CD4-positive, alpha-beta T cell treated with Interleukin-6 at 100 ng/mL for 8 hours (primary cell): Measurements from ENCODE around the gene NXPE3.
A peak's percentile ranks its signal among the peaks of the same experiment; 100 is the strongest.

Source experiments
- DNase-seq: peaks from one replicate; pipeline ENCODE4 v3.0.0-alpha.2; 2020; ENCODE audit warnings: mixed read lengths, low spot score

NXPE3 gene

DNA sequence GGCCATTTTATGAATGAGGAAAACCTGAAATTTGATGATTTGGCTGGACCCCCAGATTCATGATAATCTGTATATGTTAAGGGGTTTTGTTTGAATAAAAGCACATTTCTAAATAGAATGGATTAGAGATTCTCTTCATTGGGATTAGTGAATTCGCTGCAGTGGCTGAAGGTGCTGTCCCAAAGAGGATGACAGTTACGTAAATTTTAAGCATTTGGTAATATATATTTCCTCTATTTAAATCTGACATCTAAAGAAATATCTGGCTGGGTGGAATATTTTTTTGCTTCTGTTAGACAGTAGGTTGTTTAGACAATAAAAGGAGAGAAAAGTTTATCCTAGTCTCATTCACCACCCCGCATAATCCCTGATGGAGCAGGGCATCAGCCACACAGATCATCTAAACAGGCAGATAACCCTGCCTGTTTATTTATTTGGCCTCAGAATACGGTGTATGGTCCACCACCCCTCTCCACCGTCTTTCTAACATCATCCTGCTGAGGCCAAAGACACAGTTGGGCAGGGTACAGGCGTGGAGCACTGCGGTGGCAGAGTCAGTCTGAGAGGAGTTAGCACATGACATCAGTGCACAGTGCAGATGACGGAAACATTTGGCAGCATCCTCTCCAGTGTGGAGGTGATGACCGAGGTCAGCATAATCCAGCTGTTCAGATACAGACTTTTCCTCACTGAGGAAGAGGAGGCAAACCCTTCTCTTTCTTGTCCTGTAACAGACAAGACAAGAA lies 49.9 kb downstream of the NXPE3 start:
- peak; percentile 43 for DNase-seq

DNA sequence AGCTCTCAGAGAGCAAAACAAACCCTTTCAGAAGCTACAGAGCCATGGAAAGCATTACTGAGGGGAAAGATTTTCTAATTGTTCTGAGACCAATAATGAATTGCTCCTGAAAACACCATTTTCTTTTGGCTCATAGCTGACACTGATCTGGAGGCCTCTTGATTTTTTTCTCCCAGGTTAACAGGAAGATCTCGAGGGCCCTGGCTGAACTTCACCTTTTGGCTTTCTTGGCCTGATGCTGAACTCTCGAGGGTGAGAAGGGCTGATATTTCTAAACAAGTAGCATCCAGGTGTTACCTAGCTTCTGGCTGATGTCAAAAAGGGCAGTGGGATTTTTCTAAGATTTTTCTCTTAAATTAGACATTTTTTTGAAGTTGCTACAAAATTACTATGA lies 50.4 kb downstream of the NXPE3 start:
- DNase-seq = no peak

DNA sequence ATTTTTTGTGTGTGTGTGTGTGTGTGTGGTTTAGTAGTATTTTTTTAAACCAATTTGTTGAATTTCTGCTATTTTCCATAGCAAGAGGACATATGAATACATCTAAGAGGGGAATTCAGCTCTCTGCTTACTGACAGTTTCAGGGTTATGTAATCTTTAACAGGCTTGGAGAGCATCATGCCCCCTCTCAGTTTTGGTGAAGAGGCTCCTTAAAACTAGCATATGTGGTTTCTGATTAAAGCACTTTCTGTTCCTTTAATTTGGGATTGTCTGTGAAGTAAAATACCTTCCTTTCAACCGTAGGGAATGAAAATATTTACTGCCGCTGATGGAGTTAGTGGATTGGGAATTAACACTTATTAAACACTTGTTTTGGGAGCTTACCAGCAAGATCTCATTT lies 50.9 kb downstream of the NXPE3 start:
- DNase-seq = no peak

DNA sequence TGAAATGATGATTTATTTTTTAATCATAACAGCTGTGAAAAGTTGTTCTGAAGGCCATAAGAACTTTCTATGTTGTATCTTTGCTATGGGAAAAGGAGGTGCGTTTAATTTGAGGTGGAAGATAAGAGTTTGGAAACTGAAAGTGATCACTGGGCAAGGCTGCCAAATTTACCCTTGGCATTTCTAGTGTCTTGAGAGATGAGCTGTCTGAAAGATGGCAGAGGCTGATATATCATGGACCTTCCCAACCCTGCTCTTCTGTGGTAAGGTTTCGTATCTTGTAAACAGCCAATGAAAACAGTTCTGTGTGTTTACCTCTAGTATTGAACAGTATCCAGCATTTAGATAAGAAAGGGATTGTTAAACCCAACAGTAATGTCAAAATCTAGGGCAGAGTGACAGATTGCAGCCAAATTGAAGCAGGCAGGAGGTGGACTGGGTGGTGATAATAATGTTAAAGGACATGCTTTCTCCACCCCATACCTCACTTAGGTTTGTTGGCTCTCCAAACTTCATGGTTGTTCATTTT lies 54.5 kb downstream of the NXPE3 start:
- no peak for DNase-seq

DNA sequence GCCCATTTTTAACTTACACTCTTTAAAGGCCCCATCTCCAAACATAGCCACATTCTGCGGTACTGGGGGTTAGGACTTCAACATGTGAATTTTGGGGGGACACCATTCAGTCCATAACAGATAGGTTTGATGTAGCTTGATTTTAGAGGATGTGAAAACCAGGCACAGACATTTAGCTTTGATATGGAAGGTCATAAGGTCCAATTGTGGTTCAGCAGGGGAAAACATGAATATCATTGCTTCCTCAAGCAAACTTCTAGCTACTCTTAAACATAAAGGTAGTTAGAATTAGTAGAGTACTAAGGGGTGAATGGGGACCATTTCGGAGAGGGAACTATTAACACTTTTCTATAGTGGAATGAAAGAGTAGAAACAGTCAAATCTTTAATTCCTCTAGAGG lies 56.7 kb downstream of the NXPE3 start:
- no peak for DNase-seq

DNA sequence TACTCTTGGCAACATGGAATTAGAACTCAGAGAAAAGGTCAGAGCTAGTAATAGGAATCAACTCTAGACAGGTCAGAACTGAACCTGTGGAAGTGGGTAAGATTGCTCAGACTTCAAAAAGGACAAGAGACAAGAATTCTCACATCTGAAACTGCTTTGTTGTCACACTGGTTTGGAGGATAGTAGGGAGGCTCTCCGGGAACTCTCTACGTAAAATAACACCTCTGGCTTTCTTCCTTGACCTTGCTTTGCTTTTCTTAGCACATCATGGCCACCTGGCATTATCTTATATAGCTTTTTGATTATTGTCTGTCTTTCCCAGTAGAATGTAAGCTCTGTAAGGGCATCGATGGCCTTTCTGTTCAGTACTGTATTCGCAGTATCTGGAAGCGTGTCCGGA lies 57.1 kb downstream of the NXPE3 start:
- no peak for DNase-seq

DNA sequence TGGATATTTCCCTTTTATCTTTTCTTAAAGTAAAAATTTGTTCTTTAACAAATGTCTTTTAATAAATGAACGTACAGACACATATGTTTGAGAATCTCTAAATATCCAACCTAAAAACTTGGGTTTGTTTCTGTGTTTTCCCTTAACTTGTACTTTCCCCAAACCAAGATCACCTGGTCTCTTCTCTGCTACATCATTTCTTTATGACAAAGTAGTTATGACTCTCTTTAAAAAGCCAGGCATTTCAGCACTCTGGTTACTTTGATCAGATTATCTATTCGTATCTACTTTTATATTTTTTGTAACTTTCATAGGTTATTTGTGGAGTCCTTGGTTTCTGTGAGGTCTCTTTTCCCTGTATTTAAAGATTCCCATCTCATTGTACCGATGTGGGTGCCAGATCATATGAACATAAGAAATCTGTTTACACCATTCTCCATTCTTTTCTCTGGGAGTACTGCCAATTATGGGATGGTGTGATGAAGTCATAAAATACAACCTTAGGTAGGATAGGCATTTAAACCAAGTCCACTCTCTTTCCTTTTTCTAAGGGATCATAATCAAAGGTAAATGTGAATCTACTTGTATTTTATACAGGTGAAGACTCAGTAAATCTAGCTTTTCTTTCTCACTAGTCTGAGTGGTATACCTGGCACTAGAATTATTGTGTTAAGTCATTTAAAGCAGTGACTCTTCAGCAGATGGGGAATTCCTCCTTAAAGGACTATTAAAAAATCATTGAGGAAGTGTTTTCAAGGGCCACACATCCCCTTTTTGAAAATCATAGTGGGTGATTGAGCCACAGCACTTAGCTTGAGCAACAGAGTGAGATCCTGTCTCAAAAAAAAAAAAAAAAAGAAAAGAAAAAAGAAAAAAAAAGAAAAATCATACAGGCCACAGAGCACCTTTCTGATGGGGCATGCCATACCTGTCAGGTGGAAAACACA lies 57.9 kb downstream of the NXPE3 start:
- no peak for DNase-seq

DNA sequence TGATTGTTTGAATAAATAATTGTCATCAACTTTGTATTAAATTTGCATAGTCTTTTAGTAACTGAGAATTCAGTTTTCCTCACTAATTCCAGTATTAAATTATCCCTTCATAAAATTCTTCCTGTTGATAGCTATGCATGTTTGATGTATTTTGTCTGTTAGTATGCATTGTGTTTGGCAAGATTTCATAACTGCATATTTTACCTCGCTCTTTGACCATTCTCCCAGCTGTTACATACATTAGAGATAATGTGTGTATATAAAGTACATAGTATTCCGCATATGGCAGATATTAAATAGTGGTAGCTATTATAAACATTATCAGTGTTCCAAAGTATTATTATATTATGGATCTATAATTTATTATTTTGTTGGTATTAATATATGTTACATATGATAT lies 59.7 kb downstream of the NXPE3 start:
- no peak for DNase-seq

DNA sequence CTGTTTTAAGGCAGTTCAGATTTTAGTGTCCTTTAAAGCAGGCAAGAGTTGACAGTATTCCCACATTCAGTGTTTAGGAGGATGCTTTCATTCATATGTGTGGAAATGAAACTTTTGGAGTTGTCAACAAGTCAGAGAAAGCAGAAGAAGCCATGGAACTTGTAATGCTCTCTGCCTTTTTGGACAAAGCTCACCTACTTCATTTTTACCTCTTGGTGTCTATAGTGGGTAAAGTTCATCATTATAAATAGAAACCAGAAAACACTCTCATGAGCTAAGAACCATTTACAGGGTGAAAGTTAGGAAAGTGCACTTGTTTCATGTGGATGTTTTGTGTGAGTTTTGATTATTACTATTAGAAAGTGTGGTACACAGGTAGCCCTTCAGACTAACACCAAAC lies 61.1 kb downstream of the NXPE3 start:
- no peak for DNase-seq

DNA sequence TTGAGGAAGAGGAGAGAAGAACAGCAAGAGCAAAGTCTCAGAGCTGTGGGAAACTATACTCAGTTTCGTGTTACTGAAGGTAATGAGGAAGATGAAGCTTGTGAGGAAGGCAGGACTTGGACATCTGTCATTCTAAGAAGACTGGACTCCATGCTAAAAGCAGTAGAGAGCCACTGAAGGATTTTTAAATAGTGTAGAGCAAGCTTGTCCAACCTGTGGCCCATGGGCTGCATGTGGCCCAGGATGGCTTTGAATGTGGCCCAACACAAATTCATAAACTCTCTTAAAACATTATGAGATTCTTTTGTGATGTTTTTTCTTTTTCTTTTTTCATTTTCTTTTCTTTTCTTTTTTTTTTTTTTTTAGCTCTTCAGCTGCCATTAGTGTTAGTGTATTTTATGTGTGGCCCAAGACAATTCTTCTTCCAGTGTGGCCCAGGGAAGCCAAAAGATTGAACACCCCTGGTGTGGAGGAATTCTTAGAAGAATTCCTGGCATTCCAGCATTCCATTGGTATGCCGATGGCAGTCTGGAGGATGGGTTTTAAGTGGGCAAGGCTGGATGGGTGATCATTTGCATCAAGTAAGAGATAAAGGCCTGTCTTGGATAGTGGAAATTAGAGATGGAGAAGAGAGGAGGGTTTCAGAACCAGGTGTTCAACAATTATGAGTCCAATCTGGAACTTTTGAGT lies 63.4 kb downstream of the NXPE3 start:
- no peak for DNase-seq

DNA sequence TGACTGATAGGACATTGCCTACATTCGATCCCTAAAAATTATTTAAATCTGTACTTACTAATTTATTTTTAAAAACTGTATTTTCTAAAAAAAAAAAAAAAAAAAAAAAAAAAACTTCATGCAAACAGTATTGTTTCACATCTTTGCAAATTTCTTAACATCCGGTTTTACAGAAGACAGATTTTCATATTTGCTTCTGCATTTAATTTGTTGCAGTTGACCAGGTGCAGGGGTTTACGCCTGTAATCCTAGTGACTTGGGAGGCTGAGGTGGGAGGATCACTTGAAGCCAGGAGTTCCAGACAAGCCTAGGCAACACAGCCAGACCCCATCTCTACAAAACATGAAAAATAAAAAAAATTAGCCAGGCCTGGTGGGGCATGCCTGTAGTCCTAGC lies 63.9 kb downstream of the NXPE3 start:
- DNase-seq = no peak

DNA sequence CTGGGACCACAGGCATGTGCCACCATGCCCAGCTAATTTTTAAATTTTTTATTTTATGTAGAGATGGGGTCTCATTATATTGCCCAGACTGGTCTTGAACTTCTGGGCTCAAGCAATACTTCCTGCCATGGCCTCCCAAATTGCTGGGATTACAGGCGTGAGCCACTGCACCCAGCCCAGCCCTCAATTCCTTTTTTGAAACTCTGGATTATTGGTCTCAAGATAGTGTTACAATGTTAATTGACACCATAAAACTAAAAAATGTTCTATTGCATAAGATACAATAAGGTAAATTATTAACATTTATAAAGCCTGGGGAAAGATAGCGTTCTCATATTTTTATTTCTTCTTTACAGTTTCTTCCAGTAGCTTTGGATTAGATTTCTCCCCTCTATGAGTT lies 66.4 kb downstream of the NXPE3 start:
- DNase-seq = no peak

DNA sequence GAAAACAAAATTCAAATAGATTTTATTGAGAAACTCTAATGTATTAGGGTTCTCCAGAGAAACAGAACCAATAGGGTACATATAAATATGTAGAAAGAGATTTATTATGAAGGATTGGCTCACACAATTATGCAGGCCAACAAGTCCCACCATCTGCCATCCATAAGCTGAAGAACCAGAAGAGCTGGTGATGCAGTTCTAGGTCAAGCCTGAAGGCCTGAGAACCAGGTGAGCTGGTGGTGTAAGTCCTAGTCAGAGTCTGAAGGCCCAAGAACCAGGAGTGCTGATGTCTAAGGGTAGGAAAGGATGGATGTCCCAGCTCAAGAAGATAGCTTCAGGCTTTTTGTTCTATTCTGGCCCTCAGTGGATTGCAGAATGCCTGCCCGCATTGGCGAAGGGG lies 67.7 kb downstream of the NXPE3 start:
- DNase-seq = no peak

DNA sequence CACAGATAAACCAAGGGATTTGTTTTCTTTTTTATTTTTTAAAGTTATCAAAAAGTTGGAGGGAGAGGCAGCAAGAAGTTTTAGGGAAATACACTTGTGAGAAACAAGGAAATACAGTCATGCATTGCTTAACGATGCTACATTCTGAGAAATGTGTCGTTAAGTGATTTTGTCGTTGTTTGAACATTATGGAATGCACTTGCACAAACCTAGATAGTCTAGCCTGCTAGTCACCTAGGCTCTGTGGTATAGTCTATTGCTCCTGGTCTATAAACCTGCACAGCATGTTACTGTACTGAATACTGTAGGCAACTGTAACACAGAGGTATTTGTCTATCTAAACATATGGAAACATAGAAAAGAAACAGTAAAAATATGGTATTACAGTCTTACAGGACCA lies 68.3 kb downstream of the NXPE3 start:
- DNase-seq = no peak

DNA sequence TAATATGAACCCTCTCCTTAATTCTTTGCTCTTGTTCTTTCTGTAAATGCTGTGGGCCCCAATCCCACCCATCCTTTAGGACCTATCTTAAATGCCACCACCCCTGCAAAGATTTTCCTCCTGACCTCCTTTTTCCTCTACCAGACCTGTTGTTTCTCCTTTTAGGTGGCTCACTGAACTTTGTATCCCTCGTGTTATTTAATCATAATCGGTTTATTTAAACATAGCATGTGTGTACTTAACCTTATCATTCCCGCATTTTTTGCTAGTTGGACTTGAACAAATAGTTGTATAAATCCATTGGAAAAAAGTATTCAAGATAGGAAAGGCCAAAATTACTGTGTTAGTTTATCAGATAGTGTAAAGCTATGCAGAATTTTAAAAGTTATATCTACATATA lies 69.3 kb downstream of the NXPE3 start:
- DNase-seq = no peak

DNA sequence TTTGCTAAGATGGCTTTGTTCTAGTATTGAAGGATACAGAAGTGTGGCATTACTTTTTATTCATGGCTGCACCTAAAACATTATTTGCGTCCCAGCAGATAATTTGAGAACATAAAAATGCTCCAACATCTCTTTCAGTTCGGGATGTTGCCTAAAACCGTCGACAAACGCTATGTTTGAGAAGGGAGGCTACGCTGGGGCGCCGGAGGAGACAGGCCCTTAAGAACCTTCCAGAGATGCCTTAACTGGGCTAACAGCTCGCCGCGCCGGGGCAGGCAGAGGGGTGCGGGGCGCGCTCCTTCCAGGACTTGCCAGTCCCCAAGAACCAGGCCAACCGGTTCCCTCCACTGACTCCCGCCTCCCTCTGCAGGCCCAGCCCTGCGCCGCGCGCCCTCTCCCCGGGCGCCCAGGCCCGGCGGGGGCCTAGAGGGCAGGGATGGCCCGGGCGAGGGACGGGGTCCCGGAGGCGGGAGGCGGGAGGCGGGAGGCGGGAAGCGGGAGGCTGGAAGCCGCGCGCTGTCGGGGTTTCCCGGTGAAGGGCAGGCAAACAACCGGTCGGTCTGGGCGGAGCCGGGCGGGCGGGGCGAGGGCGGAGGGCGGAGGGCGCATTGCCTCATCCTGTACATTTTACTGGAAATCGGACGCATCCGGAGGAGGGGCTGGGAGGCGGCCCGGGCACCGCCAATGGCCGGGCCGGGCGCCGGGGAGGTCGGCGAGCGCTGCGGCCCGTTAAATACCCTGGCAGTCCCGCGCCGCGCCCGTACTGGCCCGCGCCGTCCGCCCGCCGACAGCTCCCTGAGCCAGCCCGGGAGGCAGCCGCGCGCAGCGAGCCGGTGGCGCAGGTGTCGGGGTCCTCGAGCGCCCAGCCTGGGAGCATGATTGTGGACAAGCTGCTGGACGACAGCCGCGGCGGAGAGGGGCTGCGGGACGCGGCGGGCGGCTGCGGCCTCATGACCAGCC lies 70.0 kb downstream of the NXPE3 start, which contains the start of gene NFKBIZ:
Gene NFKBIZ (plus strand): TSS at position 761 of the 960 bp plus-strand sequence. CDS start 115 bp downstream, at position 876.
- peak; percentile 93 for DNase-seq

DNA sequence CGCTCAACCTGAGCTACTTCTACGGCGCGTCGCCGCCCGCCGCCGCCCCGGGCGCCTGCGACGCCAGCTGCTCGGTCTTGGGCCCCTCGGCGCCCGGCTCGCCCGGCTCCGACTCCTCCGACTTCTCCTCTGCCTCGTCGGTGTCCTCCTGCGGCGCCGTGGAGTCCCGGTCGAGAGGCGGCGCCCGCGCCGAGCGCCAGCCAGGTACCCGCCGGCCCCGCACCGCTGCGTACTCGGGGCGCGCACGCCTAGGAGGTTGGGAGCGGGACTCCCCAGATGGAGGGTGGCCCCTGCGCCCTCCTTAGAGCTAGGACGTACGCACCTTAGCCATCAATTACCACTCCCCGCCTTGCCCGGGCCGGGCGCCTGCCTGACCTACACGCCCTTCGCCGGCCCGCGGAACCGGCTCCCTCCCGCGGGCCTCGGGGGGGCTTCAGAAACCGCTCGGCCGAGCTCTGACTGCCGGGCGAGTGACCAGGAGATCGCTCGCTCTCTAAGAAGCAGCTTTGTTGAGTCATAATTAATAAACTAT lies 70.8 kb downstream of the NXPE3 start:
- peak; percentile 45 for DNase-seq

DNA sequence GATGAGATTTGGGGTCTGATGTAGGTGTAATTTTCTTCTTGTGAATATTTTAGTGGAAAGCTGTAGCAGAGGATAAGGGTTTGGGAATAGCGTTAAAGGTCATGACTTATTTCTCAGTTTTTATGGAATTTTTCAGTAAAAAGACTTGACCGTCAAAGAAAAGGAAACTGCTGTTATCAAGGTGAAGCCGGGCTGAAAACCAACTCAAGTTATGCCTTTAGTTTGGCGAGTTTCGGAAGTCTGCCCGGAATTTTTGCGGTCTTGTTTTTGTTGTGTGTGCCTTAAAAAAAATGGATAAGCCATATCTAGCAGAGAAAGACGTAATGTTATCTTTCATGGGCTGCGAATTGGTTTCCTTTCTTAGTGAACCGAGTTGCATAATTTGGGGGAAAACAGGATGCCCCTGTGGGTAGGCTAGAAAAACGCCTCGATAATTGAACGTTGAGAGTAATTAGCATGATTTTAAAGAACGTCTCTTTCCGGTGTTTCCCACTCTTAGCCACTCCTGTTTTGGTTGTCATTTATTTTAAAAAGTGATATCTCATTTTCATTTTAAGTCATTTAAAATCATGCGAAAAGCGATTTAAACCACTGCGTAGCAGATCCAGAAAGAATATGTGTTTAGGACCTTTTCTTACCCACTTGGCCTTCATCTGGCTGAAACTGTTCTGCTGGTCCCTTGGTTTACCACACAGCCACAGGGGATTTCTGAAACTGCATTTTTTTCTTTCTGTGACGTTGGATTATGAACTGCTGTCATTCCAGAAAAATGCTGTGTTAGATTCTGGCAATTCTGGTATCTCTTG lies 71.4 kb downstream of the NXPE3 start:
- peak; percentile 74 for DNase-seq

DNA sequence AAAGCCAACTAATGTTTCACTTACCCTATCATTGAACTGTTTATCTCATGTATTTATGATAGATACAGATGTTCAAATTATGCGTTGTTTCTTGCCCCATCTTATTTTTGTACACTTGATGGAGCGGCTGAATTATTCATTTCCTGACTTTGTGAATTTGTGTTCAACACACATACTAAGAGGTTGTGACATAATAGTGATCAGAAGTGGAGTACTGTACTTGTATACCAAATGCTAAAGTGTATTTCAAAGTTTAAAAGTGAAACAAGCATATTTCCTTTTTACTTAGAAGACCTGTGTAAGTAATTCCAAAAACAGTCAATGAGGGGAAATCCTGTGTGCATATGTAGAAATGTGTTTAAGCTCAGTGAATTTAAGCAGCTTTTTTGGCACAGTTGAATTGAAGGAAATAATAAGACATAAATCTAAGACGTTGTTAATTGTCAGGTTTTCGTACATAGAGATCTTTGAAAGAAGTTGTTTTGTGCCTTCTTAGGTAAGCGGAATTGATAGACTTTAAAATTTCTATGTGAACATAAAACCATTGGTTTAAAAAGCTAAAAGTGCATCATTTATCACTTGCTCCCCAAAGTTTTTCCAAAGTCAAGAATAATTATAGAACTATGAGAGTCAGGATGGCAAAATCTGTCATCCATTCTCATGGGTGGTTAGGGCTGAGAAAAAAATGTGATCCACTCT lies 72.2 kb downstream of the NXPE3 start:
- no peak for DNase-seq
